Smooth muscle cell of the brain vasculature (primary cell): Measurements from ENCODE around the gene NR6A1.
"Not testable (repeated sequence)": the region's sequence is repeated elsewhere in the genome, so short reads cannot be mapped to it uniquely, and the experiment has no call there.

Experiments
- DNase-seq: peaks from one replicate; pipeline ENCODE4 v3.0.0-alpha.2; 2012; ENCODE audit warnings: low read depth, low spot score

The NR6A1 gene

GRCh38 chr9:124760719-124761118 is 10.4 kb downstream of the NR6A1 start:
- no peak for DNase-seq

GRCh38 chr9:124759327-124759726 is 11.8 kb downstream of the NR6A1 start:
- no peak for DNase-seq

DNA sequence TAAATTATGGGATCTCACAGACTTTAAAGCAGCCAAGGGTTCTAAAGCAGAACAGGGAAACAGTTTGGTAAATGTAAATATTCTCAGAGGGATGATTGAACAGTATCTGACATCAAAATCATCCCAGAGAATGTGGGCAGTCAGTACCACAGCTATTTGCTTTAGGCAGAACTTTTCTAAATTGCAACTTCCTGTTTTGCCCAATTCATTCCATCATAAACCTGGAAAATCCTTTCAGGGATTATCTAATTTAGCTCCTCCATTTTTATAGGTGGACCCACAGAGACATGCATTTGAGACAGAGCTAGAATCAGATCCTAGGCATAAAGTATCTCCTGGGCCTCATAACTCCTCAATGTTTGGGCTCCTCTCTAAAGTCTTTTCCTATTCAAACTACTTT is 12.4 kb downstream of the NR6A1 start:
- DNase-seq, result no peak

GRCh38 chr9:124758061-124758460 is 13.1 kb downstream of the NR6A1 start:
- no peak for DNase-seq

GRCh38 chr9:124757616-124758015 is 13.5 kb downstream of the NR6A1 start:
- DNase-seq, result no peak

DNA sequence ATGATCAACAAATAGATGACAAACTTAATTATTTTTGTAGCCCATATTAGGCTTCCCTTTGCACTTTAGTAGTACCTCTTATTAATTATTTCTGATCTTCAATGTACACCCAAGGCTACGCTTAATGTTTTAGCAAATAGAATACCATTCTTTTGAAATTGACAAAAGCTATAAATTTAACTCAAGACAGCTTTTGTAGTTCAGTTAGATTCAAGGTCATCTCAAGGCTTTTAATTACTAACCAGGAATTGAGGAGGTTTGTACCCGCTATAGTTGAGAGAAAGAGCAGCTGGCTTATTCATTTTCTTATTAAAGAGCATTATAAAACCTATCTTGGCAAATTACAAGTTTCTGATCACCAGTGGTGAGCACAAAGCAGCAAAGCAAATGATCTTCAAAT is 15.1 kb downstream of the NR6A1 start:
- DNase-seq, result no peak

- DNase-seq, result no peak
These were observed 16.1 kb downstream of the NR6A1 start for GRCh38 chr9:124755061-124755460.

DNA sequence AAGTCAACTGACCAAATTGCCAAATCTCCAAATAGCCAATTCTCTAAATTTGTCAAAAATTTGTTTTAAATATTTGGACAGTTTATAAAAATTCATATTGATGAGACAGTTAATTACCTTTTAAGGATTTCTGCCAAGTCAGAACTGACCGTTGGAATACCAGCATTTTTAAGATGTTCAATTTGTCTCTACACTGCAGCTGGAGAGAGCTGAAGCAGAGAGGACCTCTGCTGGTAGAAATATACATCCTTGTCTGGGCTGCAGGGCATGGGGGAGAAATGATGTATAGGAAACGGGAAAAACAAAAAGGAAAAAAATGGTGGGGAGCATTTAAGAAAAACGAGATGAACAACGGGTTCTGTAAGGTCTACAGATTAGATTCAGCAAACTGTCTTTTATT is 16.8 kb downstream of the NR6A1 start:
- no peak for DNase-seq

- DNase-seq, result no peak
These were observed 18.1 kb downstream of the NR6A1 start for GRCh38 chr9:124752967-124753366.

DNA sequence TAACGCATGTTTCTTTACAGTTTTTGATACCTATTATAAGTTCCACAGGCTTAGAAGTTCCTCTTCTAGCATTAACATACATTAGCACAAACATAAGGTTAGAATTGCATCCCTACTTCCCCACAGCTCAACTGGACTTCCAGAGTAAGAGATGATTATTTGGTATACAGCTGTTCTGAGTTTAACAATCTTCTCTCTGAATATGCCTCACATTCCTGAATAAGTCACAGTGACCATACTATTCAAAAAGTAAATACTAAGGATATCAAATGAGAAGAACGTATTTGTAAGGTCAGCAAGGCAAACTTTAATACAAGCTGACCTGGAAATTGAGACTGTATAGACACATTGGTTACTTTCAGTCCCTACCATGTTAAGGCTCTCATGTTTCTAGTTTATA is 21.3 kb downstream of the NR6A1 start:
- DNase-seq, result no peak

GRCh38 chr9:124749284-124749683 is 21.8 kb downstream of the NR6A1 start:
- DNase-seq, result no peak

DNA sequence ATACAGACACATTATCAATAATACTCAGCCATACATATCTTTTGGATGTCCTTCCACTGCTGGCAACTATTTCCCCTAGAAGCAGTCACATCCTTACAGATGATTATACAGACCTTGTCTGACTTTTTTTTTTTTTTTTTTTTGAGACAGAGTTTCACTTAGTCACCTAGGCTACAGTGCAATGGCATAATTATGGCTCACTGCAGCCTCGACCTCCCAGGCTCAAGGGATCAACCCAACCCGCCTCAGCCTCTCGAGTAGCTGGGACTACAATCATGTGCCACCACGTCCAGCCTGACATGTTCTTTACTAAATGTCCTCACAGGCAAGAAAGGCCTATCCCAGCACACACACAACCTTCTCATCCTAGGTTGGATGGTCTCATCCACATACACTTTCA is 24.0 kb downstream of the NR6A1 start:
- DNase-seq, result no peak

DNA sequence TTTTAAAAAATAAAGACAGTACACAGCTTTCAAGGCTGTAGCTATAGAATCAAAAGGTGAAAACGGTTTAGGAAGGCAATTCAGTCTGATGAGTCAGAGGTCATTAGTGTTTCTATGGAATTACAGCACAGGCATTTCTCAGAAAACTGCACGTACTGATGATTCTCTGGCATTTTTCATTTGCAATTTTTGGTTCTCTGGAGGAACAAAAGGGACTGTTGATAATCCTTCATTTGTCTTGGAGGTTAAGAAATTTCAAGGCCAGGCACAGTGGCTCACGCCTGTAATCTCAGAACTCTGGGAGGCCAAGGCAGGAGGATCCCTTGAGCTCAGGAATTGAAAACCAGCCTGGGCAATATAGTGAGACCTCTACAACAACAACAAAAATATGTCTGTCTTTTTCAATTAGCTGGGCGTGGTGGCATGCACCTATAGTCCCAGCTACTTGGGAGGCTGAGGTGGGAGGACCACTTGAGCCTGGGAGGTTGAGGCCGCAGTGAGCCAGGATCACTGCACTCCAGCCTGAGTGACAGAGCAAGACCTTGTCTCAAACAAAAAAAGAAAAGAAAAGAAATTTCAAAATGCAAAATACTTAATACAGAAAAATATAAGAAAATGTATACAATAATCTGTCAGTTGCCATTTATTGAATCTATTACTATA is 27.3 kb downstream of the NR6A1 start:
- no peak for DNase-seq

DNA sequence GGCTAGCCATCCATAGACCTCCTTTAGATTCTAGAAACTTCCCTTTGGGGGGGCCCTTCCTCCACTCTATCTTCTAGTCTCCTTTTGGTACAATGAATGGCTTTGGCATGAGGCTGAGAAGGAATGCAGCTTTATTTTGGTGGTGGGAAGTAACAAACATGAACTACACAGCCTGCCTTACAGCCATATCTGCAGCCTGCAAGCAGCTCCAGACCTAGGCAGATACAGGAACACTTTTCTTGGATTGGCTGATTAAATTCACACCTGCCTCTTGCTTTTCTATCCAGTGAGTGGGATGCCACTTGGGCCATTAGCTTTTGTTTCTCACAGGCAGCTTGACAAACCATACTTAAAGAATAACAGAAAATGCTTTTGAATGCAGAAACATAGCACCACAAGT is 28.2 kb downstream of the NR6A1 start:
- no peak for DNase-seq

- DNase-seq, result no peak
These were observed 29.4 kb downstream of the NR6A1 start for GRCh38 chr9:124741662-124742061.

DNA sequence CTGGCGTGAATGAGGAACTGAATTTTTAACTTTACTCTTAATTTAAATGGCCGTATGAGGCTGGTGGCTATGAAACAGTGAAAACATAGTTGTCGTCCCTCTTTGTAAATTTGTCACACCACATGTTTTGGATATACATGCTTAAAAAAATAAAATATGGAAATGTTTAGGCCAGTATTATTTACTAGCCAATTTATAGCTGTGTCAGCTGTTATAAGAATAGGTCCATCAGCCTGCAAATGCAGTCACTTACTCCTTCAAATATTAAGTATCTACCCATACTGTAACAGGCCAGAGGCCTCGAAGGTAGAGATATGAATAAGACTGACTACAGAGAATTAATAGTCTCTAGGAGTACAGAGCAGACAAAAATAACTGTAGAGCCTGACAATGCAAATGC is 30.0 kb downstream of the NR6A1 start:
- no peak for DNase-seq

GRCh38 chr9:124739360-124739759 is 31.8 kb downstream of the NR6A1 start:
- no peak for DNase-seq

GRCh38 chr9:124738075-124738474 is 33.0 kb downstream of the NR6A1 start:
- not testable (repeated sequence) for DNase-seq

DNA sequence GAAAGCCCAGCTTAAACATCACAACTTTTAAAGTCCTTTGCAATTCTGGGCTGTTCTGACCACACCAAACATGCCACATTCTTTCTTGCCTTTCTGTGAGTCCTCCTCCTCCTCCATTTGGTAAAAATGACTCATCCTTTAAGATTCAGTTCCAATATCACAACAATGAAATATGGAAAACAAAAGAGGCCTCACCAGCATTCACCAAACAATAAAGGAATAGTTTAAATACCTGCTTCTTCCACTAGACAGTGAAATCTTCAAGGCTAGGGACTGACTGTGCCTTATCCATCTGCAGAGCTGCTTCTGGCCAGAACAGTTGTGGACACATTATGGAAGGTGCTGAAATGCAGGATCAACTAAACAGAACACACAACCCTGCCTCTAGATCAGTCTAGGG is 36.0 kb downstream of the NR6A1 start:
- no peak for DNase-seq

- not testable (repeated sequence) for DNase-seq
These were observed 36.4 kb downstream of the NR6A1 start for GRCh38 chr9:124734741-124735083.

DNA sequence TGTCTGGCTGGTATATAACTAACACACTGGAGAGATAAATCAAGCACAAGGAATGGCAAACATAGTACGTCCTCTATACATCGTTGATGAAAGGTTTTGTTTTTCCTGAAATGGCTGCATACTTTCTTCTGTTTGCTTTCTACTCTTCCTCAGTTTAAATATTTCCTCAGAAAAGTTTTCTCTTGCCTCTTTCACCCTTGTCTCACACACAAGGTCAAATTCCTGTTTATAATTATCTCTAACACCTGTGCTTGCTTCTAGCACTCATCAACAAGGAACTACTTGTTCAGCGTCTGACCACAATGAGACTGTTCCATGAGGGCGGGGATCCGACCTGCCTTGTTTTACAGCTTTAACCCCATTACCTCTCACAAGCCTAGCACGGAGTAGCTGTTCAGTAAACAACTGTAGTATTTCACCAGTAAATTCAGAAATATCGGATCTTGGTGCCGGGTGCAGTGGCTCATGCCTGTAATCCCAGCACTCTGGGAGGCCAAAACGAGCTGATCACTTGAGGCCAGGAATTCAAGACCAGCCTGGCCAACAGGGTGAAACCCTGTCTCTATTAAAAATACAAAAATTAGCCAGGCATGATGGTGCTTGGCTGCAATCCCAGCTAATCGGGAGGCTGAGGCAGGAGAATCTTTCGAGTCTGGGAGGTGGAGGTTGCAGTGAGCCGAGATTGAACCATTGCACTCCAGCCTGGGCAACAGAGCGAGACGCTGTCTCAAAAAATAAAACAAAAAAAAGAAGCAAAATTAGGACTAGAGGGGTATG is 37.0 kb downstream of the NR6A1 start:
- DNase-seq, result no peak

GRCh38 chr9:124730772-124731171 is 40.3 kb downstream of the NR6A1 start:
- no peak for DNase-seq

DNA sequence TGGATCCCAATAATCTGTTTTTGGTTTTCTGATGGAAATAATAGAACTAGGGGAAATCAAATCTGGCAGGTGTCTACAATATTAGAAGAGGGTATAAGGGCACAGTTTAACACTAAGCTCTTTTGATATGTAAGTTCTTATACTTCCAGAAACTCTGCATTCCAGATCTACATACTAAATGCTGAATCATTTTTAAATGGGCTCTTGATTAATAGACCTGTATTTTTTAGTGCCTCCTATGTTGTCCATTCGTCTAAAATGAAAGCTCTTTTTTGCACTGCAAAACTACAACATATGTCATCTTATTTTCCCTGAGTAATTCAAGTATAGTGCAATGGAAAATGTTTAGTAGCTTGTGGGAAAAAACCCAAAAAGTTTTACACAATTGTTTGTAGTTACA is 44.2 kb downstream of the NR6A1 start:
- no peak for DNase-seq

DNA sequence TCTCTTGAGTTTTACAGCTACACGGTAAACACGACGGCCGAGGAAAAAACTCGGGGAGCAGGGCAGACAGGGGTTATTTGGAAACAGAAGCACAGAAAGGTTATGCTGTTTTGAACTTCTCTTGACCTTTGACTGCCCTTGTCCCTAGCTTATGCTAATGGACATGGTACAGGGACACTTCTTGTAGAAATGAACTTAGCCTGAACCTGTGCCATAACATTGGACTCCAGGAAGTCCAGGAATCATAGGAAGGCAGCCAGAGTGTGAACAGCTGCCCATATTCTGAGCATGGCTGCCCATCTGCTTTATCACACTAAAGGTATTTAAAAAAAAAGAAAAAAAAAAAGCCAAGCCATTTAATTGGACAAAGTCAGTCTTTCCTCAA is 46.1 kb downstream of the NR6A1 start:
- no peak for DNase-seq
